HG03064 (cell line): ENCODE data around the gene CALML5.

Experiments used
- ATAC-seq: cut with Tn5 transposase; IDR thresholded peaks from one replicate; pipeline ENCODE4 v1.9.1; 2021; ENCODE audit warnings: low read depth; ENCODE audit not compliant: unreplicated experiment

CALML5 gene

GRCh38 chr10:5467634-5468255 lies 31.6 kb downstream of the CALML5 start:
- no peak for ATAC-seq

GRCh38 chr10:5467207-5467535 lies 32.2 kb downstream of the CALML5 start:
- no peak for ATAC-seq

GRCh38 chr10:5466451-5467206 lies 32.7 kb downstream of the CALML5 start:
- ATAC-seq: no peak

GRCh38 chr10:5465976-5466450 lies 33.4 kb downstream of the CALML5 start:
- no peak for ATAC-seq

- ATAC-seq: no peak
Measured at GRCh38 chr10:5464546-5464945, 34.8 kb downstream of the CALML5 start.

GRCh38 chr10:5462841-5463293 lies 36.5 kb downstream of the CALML5 start:
- no peak for ATAC-seq

- ATAC-seq: no peak
Measured at GRCh38 chr10:5461914-5462840, 37.2 kb downstream of the CALML5 start.

GRCh38 chr10:5461203-5461588 lies 38.2 kb downstream of the CALML5 start:
- ATAC-seq: no peak

GRCh38 chr10:5460468-5461202 lies 38.7 kb downstream of the CALML5 start:
- no peak for ATAC-seq

- ATAC-seq: no peak
Measured at GRCh38 chr10:5458949-5459747, 40.2 kb downstream of the CALML5 start.

GRCh38 chr10:5458425-5458824 lies 40.9 kb downstream of the CALML5 start:
- ATAC-seq: no peak

GRCh38 chr10:5457741-5458140 lies 41.6 kb downstream of the CALML5 start:
- no peak for ATAC-seq

- no peak for ATAC-seq
Measured at GRCh38 chr10:5456563-5456962, 42.8 kb downstream of the CALML5 start.

- no peak for ATAC-seq
Measured at GRCh38 chr10:5453749-5454489, 45.5 kb downstream of the CALML5 start.

- ATAC-seq: no peak
Measured at GRCh38 chr10:5450605-5451384, 48.6 kb downstream of the CALML5 start.

- no peak for ATAC-seq
Measured at GRCh38 chr10:5449823-5450222, 49.5 kb downstream of the CALML5 start.

GRCh38 chr10:5449227-5449626 lies 50.1 kb downstream of the CALML5 start:
- ATAC-seq: no peak
